SK-N-DZ (cell line): Measurements from ENCODE around the gene MAX.
"Not testable (repeated sequence)": the region's sequence is repeated elsewhere in the genome, so short reads cannot be mapped to it uniquely, and the experiment has no call there.

Experiments used
- DNase-seq: peaks from one replicate; pipeline ENCODE4 v3.0.0-alpha.2; 2015; ENCODE audit warnings: low spot score

The MAX gene

GRCh38 chr14:65104791-65105190 is 2.5 kb upstream of the MAX start:
- no peak for DNase-seq

- peak; percentile 53 for DNase-seq
Measured at GRCh38 chr14:65103150-65103760, 938 bp upstream of the MAX start.

DNA sequence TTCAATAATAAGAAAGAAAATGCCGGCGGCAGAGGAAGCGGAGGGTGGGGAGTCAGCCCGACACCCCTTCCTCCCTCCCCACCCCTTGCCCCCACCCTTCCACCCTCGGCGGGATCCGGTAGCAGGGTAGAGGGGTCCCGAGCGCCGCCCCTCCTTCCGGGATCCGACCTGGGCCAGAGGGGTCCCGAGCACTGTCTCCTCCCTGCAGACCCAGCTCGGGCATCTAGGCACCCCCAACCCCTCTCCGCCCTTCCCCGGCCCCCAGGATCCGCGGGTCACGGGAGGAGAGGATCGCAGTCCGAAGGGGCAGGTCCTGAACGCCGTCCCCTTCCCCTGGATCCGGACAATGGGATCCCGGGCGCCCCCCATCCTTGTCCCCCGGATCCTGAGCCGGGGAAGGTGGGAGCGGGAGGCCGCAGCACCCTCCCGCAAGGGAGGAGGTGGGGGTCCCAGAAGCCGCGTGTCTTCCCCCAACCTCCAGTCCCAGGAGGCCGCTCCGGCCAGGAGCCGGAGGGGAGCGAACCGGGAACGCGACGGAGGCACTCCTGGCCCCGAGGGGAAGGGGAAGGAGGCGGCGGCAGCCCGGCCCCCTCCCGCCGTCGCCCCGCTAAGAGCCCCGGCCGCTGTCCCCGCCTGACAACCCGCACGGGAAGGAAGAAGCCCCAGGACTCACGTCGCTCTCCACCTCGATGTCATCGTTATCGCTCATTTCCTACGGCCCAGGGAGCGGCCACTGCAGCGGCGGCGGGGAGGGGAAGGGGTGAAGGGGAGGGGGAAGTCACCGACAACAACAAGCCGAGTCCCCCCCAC is 481 bp downstream of the MAX start:
- no peak for DNase-seq

DNA sequence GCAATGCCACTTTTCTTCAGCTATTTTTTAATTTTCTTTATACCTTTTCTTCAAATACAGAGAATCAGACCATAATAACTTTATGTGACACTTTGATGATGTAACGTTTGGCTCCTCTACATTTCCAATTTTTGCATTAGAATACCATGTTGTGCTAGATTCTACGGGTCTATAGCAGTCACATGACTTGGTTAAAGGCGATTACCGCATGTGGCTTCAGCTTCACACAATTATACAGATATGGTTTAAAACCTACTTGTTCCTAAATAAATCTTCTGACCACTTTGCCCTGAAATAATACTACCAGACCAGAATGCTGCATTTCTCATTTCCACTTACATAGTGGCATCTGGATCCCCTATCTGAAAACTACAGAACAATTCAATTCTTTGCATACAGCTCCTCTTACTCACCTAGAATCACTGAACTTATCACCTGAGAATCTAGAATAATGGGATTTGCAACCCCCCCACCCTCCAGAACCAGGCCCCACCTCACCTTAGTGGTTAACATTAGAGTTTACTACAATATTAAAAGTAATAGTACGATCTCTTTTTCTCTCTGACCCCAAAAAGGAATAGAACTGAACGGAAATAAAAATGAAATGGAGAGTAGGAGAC is 1.3 kb downstream of the MAX start:
- no peak for DNase-seq

DNA sequence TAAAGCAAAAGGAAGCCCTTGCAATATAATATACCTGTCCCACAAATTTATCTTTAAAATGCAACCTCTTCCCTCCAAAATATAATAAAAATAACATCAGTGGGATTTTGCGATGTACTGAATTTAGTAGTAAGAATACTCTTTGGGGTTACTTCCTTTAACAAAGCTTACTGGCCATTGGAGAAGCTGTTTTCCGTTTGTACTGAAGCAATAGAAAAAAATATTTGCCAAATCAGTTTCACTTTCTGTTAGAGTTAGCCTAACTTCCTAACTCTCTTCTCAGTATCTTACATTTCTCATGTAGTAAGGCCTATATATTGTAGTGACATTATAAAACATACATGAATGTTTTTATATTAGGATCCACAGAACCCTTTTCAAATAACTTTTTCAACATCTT is 3.7 kb downstream of the MAX start:
- no peak for DNase-seq

- DNase-seq = no peak
Measured at GRCh38 chr14:65096323-65097089, 5.8 kb downstream of the MAX start.

DNA sequence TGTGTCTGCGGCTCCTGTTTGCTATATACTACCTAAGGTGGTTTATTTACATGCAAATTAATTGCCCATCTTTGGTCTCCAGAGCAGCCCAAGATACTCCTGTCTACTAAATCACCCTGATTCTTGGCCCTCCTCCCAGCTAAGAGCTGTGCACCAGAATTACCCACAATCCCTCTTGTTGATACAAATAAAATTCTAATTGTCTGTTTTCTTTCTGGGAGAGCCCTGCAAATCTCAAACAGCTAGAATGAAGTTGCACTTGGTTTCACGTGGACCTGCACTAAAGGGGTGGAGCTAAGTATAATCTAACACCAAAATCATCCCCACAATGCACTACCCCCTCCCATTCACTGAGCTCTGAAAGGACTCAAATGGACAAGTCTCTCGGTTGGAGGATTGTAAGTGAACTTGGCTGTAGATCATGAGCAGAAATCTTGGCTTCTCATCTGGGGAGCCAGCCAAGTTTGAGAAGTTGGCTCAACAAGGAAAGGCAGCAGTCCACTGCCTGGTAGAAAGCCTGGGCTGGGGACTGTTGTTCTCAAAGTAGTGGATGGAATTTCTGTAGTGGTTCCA is 6.6 kb downstream of the MAX start:
- DNase-seq = no peak

GRCh38 chr14:65092349-65092748 is 10.0 kb downstream of the MAX start:
- DNase-seq = no peak

GRCh38 chr14:65087835-65088234 is 14.5 kb downstream of the MAX start:
- not testable (repeated sequence) for DNase-seq

DNA sequence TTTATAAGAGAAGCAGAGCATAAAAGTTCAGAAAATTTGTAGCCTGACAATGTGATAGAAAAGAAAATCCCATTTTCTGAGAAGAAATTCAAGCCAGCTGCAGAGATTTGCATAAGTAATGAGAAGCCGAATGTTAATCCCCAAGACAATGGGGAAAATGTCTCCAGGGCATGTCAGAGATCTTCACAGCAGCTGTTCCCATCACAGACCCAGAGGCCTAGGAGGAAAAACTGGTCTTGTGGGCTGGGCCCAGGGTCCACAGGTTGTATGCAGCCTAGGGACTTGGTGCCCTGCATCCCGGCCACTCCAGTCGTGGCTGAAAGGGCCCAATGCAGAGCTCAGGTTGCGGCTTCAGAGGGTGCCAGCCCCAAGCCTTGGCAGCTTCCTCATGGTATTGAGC is 15.6 kb downstream of the MAX start:
- not testable (repeated sequence) for DNase-seq

DNA sequence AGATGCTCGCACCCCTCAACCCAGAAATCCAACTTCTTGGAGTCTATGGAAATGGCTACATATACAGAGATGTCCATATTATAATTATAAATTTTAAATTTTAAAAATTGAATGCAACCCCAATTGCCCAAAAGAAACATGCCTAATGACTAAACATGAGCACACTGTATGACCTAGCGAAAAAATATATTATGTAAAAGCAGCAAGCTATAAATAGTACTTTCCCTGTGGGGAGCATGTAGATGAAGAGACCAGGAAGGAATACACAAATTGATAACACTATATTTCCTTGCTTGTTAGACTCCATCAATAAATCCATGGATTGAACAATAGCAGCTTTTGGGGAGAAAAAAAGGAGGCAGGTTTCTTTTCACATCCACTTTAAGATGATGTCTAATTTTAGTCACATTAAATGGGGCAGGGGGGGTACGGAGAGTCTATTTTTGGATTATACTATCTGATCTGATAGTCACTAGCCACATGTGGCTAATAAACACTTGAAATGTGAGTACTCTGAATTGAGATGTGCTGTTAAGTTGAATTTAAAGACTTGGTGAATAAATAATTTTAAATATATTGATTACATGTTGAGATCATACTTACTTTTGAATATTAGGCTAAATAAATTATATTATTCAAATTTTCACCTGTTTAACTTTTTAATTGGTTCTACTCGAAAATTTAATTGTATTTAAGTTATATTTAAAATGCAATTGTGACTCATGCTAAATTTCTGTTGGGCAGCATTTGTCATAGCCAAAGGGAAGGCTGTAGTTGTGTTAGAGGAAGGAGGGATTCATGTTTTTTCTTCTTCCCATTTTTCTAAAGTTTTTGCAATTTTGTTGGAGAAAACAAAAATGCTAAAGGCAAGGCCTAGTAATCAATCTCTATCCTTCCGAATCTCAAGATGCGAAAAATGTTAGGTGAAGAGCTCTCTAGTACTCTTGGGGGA is 17.5 kb downstream of the MAX start:
- no peak for DNase-seq

GRCh38 chr14:65082930-65083329 is 19.4 kb downstream of the MAX start:
- no peak for DNase-seq

DNA sequence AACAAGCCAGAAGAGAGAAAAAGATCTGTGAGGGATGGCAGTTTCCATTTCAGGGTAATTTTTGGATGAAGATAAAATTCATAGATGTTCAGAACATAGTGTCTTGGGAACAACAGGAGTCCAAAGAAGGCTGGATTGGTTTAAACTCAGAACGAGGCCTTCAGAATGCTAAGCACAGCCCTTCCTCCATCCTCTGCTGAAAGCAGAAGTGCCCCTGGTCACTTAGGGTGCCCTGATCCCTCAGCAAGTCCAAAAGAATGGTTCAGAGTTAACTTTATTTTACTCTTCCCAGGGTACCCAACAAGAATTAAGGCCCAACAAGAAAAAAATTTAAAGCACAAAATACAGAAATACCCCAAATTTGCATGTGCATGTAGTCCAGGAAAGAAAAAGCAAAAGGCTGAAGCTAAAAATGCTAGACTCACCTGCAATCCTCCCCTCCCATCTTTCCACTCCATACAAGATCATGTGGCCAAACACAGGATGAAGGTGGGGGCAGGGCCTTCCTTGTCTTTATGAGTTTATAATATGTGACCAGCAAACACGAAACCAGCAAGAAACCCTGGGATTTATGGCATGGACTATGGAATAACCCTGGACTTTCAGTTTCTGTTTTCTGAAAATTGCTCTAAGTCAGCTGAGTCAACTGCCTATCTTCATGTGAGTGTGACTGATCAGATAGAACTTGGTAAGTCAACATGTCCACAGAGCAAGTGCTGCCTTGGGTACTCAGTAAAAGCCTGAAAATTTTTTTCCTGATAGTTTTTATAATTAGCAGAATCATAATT is 21.2 kb downstream of the MAX start:
- DNase-seq = no peak

DNA sequence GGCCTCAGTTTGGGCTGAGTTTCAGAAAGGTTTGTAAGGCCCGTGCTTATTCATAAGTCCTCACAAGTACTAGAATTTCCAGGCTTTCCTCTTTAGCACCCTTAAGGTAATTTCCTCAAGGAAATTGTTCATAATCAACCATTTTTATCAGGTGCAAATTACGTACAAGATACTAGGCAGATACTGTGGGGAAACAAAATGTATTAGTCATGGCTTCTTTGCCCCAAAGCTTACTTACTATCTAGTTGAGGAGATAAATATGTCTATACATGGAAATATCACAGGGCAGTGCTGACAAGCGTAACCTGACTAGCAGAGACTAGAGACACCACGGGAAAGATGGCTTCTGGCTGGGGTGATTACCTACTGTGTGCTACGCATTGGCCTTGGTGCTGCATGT is 22.5 kb downstream of the MAX start:
- DNase-seq = no peak

DNA sequence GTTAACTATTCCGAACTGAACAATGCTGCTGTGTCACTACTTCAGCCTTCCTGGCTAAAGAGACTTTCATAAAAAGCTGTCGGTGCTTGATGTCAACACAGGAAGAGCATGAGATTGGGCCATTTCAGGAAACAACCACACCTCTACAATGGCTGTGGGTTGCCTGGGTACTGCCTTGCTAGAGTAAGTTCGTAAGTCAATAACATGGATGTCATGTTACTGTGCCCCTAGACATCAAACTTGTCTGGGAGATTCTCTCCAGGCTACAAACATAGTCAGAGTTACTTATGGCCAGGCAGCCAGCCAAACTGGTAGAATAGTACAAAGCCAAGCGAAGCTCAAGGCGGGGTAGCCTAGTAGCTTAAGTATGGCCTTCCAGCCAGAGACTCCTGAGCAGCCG is 23.1 kb downstream of the MAX start:
- no peak for DNase-seq

- no peak for DNase-seq
Measured at GRCh38 chr14:65077318-65077717, 25.0 kb downstream of the MAX start.

DNA sequence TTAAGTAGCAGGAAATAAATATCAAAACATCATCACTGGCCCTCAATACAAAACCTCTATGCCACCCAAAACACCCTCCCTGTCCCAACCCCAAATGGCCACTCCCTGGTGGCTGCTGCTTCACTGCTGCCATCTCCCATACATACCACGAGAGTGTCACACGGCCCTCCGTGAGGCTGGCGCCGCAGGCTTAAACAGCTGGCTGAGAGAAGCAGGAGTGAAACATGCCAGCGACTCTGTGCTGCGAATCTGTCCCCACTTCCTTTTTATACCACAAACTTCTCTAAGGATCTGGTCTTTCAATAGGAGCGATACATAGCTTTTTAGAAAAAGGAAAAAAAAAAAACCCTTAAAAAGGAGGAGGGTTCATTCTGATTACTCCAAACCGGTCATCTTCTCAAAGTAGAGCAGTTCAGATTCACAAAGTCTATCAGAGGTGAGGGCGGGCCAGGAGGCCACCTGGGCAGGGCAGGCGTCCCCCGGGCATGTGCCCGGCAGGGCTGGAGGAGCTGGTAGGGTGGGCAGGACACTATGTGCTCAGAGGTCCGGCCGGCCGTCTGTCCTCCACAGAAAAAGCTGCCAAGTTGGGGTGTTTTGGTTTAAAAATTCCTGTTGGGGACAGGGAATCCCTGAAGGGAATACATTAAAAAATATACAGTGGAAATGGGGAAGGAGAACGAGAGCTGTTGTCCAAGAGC is 26.5 kb downstream of the MAX start:
- DNase-seq = no peak

DNA sequence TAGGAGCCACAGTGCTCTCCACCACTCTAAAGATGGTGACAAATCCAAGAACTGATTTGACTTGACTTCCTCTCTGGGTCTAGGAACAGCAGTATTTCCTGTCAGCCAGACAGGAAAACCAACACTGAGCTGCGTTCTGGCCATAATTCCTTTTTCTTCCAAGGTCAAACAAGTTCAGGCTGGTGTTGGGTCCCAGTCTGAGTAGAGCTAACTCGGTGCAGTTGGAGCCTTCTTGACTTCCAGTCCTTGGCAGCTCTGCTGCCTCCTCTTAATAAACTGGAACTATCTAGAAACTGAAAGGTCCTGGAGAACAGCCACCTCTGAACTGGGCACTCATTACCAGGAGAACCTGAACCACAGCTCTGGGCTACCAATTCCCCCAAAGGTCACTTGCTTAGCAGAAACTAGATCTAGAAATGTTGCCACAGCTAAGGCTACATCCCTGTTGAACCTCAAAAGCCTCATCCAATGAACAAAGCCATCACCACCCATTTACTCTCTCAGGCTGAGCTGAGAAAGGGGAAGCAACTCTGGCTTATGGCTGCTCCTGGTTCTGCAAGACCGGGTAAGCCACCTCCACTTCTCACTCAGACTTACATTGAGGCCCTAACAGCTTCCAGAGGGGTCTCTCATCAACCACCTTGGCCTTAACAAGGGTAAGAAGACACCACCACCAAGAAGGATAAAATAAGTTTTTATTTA is 27.7 kb downstream of the MAX start:
- no peak for DNase-seq
